ENCODE results near the gene TNRC6A. TPM values are rescaled to one million over a fixed set of nuclear protein-coding genes. Genes with fewer than 3 reads are reported as not detected.
A peak's percentile ranks its signal among the peaks of the same experiment; 100 is the strongest.

The TNRC6A gene
- total RNA-seq = 10 to 100 TPM; 49.3 to 84.9 (median 59.6) TPM

GRCh38 chr16:24729243-24729950 lies at the start of gene TNRC6A:
TSS of gene TNRC6A (plus strand) at chr16:24729651. CDS start at chr16:24729842, 191 bp downstream.
- H3K9me3 ChIP-seq = no peaks in the 10 kb centered on the region
- H3K36me3 ChIP-seq = no peaks in the 10 kb centered on the region
- H3K4me3 ChIP-seq = peak within 1 kb of the TSS; percentile 76 to 80 (median 79)
- peaks cover 0 to 23% of the 10 kb centered on the region in 2 donors for H3K4me1 ChIP-seq
- peak; percentile 80 to 86 for DNase-seq (ENCODE audit: low spot score in 2 of 2)
- intact Hi-C loops (cut with DNase I; ENCODE audit: low total_unique reads) = no loop called here
- TF ChIP-seq CTCF (IDR thresholded peaks at IDR 0.05) = no peak
- peak; percentile 85 to 90 (median 85) for TF ChIP-seq POLR2AphosphoS5 (IDR thresholded peaks at IDR 0.05)
- peak; percentile 75 for TF ChIP-seq POLR2A (IDR thresholded peaks at IDR 0.05)
- H3K27ac ChIP-seq = peak within 1 kb of the TSS; percentile 95 to 98
- no peaks in the 10 kb centered on the region for H3K27me3 ChIP-seq

- no peak overlapping the region for H3K4me3 ChIP-seq
- H3K9me3 ChIP-seq = no peaks in the 10 kb centered on the region
- no peak overlapping the region for H3K27ac ChIP-seq
- H3K4me1 ChIP-seq = peaks cover 0 to 3% of the 10 kb centered on the region in 2 donors
- DNase-seq (ENCODE audit: low spot score in 2 of 2) = no peak
- no peak for TF ChIP-seq CTCF (IDR thresholded peaks at IDR 0.05)
- no peak for TF ChIP-seq POLR2A (IDR thresholded peaks at IDR 0.05)
- TF ChIP-seq POLR2AphosphoS5 (IDR thresholded peaks at IDR 0.05) = no peak
- H3K27me3 ChIP-seq = no peaks in the 10 kb centered on the region
- intact Hi-C loops (cut with DNase I; ENCODE audit: low total_unique reads) = no loop called here
- no peaks in the 10 kb centered on the region for H3K36me3 ChIP-seq
These were observed 47.7 kb upstream of the TNRC6A start for GRCh38 chr16:24681793-24682192.

- Histone ChIP-seq H3K36me3 (no peaks in the 10 kb centered on the region), H3K27ac (no peak overlapping the region), H3K9me3 (no peaks in the 10 kb centered on the region), H3K27me3 (no peaks in the 10 kb centered on the region), H3K4me3 (no peak overlapping the region), H3K4me1 (peaks cover 0 to 3% of the 10 kb centered on the region in 2 donors)
- no peak for DNase-seq (ENCODE audit: low spot score in 2 of 2)
- intact Hi-C loops (cut with DNase I; ENCODE audit: low total_unique reads) = no loop called here
- TF ChIP-seq CTCF (IDR thresholded peaks at IDR 0.05) (no peak), POLR2A (IDR thresholded peaks at IDR 0.05) (no peak), POLR2AphosphoS5 (IDR thresholded peaks at IDR 0.05) (no peak)
These were observed 46.2 kb upstream of the TNRC6A start for GRCh38 chr16:24683250-24683649.

- Histone ChIP-seq H3K9me3 (no peaks in the 10 kb centered on the region), H3K27me3 (no peaks in the 10 kb centered on the region), H3K36me3 (no peaks in the 10 kb centered on the region), H3K4me3 (no peak overlapping the region), H3K27ac (no peak overlapping the region), H3K4me1 (peaks cover 0 to 3% of the 10 kb centered on the region in 2 donors)
- no peak for TF ChIP-seq POLR2A (IDR thresholded peaks at IDR 0.05)
- no peak for TF ChIP-seq POLR2AphosphoS5 (IDR thresholded peaks at IDR 0.05)
- TF ChIP-seq CTCF (IDR thresholded peaks at IDR 0.05) = no peak
- intact Hi-C loops (cut with DNase I; ENCODE audit: low total_unique reads) = no loop called here
- DNase-seq (ENCODE audit: low spot score in 2 of 2) = no peak
These were observed 45.5 kb upstream of the TNRC6A start for GRCh38 chr16:24683847-24684493.

Data from breast epithelium (tissue), 4 donors.